GM19099 (cell line): ENCODE measurements around the gene ATG4D.

ENCODE experiments used
- POLR2A ChIP-seq: IDR thresholded peaks from 3 replicates; pipeline ENCODE4 v1.6.1; 2011; ENCODE audit warnings: low read depth; ENCODE audit not compliant: insufficient read length; ENCODE audit errors: extremely low read depth

The ATG4D gene

GRCh38 chr19:10517361-10517759, 26.3 kb upstream of the ATG4D start, which contains the start of gene S1PR5:
Gene S1PR5, minus strand, starts transcription at chr19:10517447. Its CDS starts 2,436 bp downstream, at chr19:10515011.
- no peak for TF ChIP-seq POLR2A

GRCh38 chr19:10517760-10518443, 25.8 kb upstream of the ATG4D start:
- TF ChIP-seq POLR2A, result no peak

- TF ChIP-seq POLR2A, result no peak
Observed at GRCh38 chr19:10518444-10519361, 25.0 kb upstream of the ATG4D start.

- no peak for TF ChIP-seq POLR2A
Observed at GRCh38 chr19:10519421-10519820, 24.3 kb upstream of the ATG4D start.

GRCh38 chr19:10520652-10521318, 22.9 kb upstream of the ATG4D start:
- no peak for TF ChIP-seq POLR2A

GRCh38 chr19:10521461-10522171, 22.1 kb upstream of the ATG4D start:
- no peak for TF ChIP-seq POLR2A

- no peak for TF ChIP-seq POLR2A
Observed at GRCh38 chr19:10523135-10523636, 20.5 kb upstream of the ATG4D start.

- TF ChIP-seq POLR2A, result no peak
Observed at GRCh38 chr19:10525636-10526035, 18.1 kb upstream of the ATG4D start.

- no peak for TF ChIP-seq POLR2A
Observed at GRCh38 chr19:10532457-10532856, 11.2 kb upstream of the ATG4D start.

GRCh38 chr19:10533646-10534386, 9.9 kb upstream of the ATG4D start:
- no peak for TF ChIP-seq POLR2A

- no peak for TF ChIP-seq POLR2A
Observed at GRCh38 chr19:10535613-10536012, 8.1 kb upstream of the ATG4D start.

- no peak for TF ChIP-seq POLR2A
Observed at GRCh38 chr19:10537668-10538067, 6.0 kb upstream of the ATG4D start.

- TF ChIP-seq POLR2A, result no peak
Observed at GRCh38 chr19:10538204-10538983, 5.3 kb upstream of the ATG4D start.

GRCh38 chr19:10543059-10543419, 665 bp upstream of the ATG4D start:
- no peak for TF ChIP-seq POLR2A

- no peak for TF ChIP-seq POLR2A
Observed at GRCh38 chr19:10544242-10544752, 593 bp downstream of the ATG4D start.
